Keratinocyte (primary cell): ENCODE data around the gene GYS2.

Experiments used
- CTCF ChIP-seq, 3 experiments: IDR thresholded peaks in 1 of 3; conservative IDR thresholded peaks in 1 of 3; optimal IDR thresholded peaks in 1 of 3; 2 replicates in 2 of 3; 3 replicates in 1 of 3; pipeline versions ENCODE3 to v1.5.1; 2011; ENCODE audit warnings: low read length in 3 of 3, mild to moderate bottlenecking in 3 of 3, moderate library complexity in 2 of 3, control low read depth in 1 of 3, inconsistent platforms in 1 of 3; ENCODE audit not compliant: insufficient read depth in 2 of 3; ENCODE audit errors: extremely low read depth in 1 of 3
- EZH2 ChIP-seq: IDR thresholded peaks from one replicate; pipeline ENCODE4 v1.6.1; 2012; ENCODE audit warnings: inconsistent platforms, mild to moderate bottlenecking, low read length, moderate library complexity

- TF ChIP-seq CTCF (optimal IDR thresholded peaks at IDR 0.05 in 1 of 3, IDR thresholded peaks at IDR 0.05 in 1 of 3, conservative IDR thresholded peaks at IDR 0.05 in 1 of 3; ENCODE audit: extremely low read depth in 1 of 3, insufficient read depth in 2 of 3, low read length in 3 of 3) = no peak
- no peak for TF ChIP-seq EZH2
These were observed 19.2 kb downstream of the GYS2 start for GRCh38 chr12:21585485-21585884.
